SK-N-SH (cell line): ENCODE data around the gene DCAF17.

Source experiments
- CTCF ChIP-seq: fragments of 200-600 bp; sonication (generic); IDR thresholded peaks from 2 replicates; pipeline ENCODE4 v1.6.1; 2017; ENCODE audit warnings: antibody characterized with exemption, mild to moderate bottlenecking, moderate library complexity
- EP300 ChIP-seq, 2 experiments: IDR thresholded peaks; 2 replicates each; pipeline versions ENCODE4 v1.4.0 to v1.6.1; 2012; ENCODE audit warnings: borderline replicate concordance in 1 of 2, low read depth in 1 of 2, low read length in 1 of 2
- FOXM1 ChIP-seq: IDR thresholded peaks from 2 replicates; pipeline ENCODE4 v1.4.0; 2012; ENCODE audit warnings: low read depth, mild to moderate bottlenecking
- GABPA ChIP-seq: IDR thresholded peaks from 2 replicates; pipeline ENCODE4 v1.4.0; 2012; ENCODE audit warnings: low read depth, mild to moderate bottlenecking
- MAX ChIP-seq: IDR thresholded peaks from 2 replicates; pipeline ENCODE4 v1.4.0; 2012; ENCODE audit warnings: low read depth
- POLR2AphosphoS5 ChIP-seq: IDR thresholded peaks from 2 replicates; pipeline ENCODE4 v1.6.1; 2012; ENCODE audit warnings: low read depth, low read length
- RFX5 ChIP-seq: IDR thresholded peaks from 2 replicates; pipeline ENCODE4 v1.6.1; 2012; ENCODE audit warnings: mild to moderate bottlenecking, improper control_type of control experiment, low read length
- SIN3A ChIP-seq: IDR thresholded peaks from 2 replicates; pipeline ENCODE4 v1.6.1; 2012; ENCODE audit warnings: low read depth, mild to moderate bottlenecking, low read length, moderate library complexity, borderline replicate concordance
- SMC3 ChIP-seq: IDR thresholded peaks from 2 replicates; pipeline ENCODE4 v1.6.1; 2012; ENCODE audit warnings: low read depth, low read length, improper control_type of control experiment
- TAF1 ChIP-seq: IDR thresholded peaks from 2 replicates; pipeline ENCODE4 v1.6.1; 2012; ENCODE audit warnings: low read depth, mild to moderate bottlenecking, low read length, moderate library complexity, borderline replicate concordance
- TCF12 ChIP-seq: IDR thresholded peaks from 2 replicates; pipeline ENCODE4 v1.4.0; 2012
- YY1 ChIP-seq: IDR thresholded peaks from 2 replicates; pipeline ENCODE4 v1.4.0; 2012; ENCODE audit warnings: low read depth, mild to moderate bottlenecking

DNA sequence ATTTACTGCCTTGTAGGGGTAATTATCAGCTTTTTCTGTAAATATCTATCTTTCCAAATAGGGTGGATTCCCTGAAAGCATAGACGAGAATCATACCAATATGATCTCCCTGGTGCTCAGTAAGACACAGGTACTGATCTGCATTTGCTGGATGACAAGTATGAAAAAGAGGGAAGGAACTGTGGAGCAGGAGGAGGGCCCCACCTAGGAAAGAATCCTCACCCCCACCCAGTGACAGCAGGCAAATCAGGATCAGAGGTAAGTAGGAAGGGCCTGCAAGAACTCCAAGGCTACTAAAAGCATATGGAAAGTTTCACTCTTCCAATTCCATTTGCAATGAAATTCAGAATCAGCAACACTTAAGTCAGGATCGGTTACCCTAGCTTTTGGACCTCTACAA lies 42.5 kb upstream of the DCAF17 start:
- TF ChIP-seq TCF12 (no peak), SMC3 (no peak), TAF1 (no peak), CTCF (no peak), MAX (no peak), SIN3A (no peak), GABPA (no peak), FOXM1 (no peak), EP300 (IDR thresholded peaks at IDR 0.05; ENCODE audit: borderline replicate concordance in 1 of 2, low read depth in 1 of 2, low read length in 1 of 2) (no peak), RFX5 (no peak), YY1 (no peak), POLR2AphosphoS5 (no peak)
